OCI-LY1 (cell line): Measurements from ENCODE around the gene CPEB4.

ENCODE experiments used
- CTCF ChIP-seq: fragments of 200-600 bp; sonication (generic), shearing (Covaris generic); IDR thresholded peaks from 2 replicates; pipeline ENCODE4 v1.5.1; 2017; ENCODE audit warnings: mild to moderate bottlenecking, antibody characterized with exemption, low read length, moderate library complexity, mixed read lengths
- EZH2 ChIP-seq: fragments of 200-600 bp; sonication (generic), shearing (Covaris generic); IDR thresholded peaks from 2 replicates; pipeline ENCODE4 v1.8.0; 2017; ENCODE audit warnings: borderline replicate concordance, mixed run types, mild to moderate bottlenecking, antibody characterized with exemption, low read length, moderate library complexity, mixed read lengths

GRCh38 chr5:173884402-173885053 lies 3.6 kb upstream of the CPEB4 start:
- TF ChIP-seq EZH2 (no peak), CTCF (no peak)
